GM21528 (cell line): ENCODE results near the gene MUSK.
"Not testable (repeated sequence)": the region's sequence is repeated elsewhere in the genome, so short reads cannot be mapped to it uniquely, and the experiment has no call there.

Experiments
- ATAC-seq: cut with Tn5 transposase; IDR thresholded peaks from one replicate; pipeline ENCODE4 v1.9.1; 2021; ENCODE audit warnings: mild to moderate bottlenecking, moderate library complexity; ENCODE audit not compliant: unreplicated experiment, low FRiP score

The MUSK gene

GRCh38 chr9:110753731-110754231 lies 85.2 kb downstream of the MUSK start:
- no peak for ATAC-seq

GRCh38 chr9:110755179-110755578 lies 86.6 kb downstream of the MUSK start:
- ATAC-seq = no peak

DNA sequence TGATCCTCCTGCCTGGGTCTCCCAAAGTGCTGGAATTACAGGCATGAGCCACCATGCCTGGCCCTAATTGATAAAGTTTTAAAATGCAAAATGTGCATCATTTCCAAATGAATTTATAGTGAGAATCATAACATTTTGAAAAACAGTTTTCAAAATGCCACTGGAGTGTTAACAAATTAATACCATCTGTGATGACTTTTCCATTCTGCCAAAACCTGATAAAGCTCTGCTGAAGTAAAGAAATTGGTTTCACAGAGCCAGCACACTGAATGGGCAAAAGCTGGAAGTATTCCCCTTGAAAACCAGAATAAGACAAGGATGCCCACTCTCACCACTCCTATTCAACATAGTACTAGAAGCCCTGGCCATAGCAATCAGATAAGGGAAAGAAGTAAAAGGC lies 89.6 kb downstream of the MUSK start:
- no peak for ATAC-seq

DNA sequence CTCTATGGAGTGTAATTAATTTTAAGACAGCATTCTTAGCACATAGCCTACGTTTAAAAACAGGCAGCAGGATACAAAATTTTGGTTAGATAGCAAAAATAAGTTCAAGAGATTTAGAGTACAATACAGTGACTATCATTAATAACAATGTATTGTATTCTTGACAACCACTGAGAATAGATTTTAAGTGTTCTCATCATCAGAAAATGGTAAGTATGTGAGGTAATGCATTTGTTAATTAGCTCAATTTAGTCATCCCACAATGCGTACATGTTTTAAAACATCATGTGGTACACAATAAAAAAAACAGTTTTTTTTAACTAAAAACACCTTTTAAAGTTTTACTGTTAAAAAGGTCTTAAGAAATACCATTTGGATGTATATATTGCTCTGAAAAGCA lies 94.2 kb downstream of the MUSK start:
- ATAC-seq = no peak

DNA sequence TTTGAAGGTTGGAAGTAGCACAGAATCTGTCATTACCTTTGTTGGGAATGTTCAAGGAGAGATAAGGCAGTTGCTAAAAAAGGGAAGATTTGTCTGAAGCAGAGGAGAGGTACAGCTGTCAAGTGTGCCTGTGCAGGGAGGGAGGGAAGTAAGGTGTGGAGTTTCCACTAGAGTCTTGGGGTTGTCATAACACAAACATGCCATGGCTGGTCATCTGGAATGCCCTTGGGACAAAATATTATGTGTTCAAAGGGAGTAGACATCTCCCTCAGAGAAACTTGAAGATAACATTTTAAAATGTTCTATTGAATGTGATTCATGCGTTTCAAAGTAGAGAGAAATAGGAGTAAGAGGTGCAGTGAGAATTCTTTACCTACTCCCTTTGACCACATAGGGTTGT lies 95.0 kb downstream of the MUSK start:
- ATAC-seq = no peak

- ATAC-seq = no peak
These were observed 95.4 kb downstream of the MUSK start for GRCh38 chr9:110764006-110764405.

DNA sequence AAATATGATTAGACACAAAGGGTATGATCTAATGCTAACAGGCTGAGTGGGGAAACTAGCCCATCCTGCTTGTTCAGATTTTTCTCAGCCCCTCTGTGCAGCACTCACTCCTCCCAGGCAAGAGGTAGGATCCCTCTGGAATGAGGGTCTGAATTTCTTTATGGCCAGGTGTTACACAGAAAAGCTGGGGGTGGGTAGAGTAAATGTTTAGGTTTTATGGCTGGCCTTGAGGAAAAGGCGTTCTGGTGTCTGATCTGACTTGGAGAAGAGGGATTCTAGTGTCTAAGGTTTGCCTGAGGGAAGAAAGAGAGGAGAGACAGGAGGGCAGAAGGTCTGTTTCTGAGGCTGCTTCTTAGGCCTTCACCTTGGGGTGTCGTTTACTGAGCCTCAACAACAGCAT lies 97.3 kb downstream of the MUSK start:
- ATAC-seq = no peak

- ATAC-seq = no peak
These were observed 99.0 kb downstream of the MUSK start for GRCh38 chr9:110767559-110768063.

DNA sequence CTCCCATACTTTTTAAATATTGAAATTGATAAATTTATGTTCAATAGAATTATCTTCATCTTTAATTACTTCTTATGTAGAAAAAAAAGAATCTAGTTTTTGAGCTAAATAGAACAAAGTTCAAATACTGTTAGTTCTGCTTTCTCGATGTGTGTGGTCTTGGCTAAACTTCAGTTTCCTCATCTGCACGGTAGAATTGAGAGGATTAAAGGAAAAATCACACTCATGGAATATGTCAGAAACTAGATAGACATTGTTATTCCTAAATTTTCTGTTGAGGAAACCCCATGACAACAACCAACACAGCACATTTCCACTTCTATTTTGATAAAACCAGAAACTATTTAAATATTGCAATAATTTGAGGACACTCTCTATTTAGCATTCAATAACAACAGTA lies 100.3 kb downstream of the MUSK start:
- ATAC-seq = no peak

DNA sequence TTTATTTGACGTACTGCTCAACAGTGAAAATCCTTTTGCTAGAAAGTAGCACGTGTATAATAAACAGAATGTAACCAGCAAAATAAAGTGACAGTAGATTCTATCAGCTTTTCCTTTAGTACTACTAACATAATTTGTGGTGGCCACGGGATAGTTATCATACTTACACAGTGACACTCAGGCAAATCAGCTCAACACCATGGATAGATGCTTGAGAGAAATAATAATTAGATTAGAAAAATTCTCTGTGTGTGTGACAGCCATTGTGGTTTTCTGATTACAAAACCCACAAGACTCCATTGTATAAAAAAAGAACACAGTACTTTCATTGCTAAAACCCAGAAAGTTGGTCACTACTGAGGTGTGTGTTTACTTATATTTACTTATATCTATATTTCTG lies 101.1 kb downstream of the MUSK start:
- no peak for ATAC-seq

DNA sequence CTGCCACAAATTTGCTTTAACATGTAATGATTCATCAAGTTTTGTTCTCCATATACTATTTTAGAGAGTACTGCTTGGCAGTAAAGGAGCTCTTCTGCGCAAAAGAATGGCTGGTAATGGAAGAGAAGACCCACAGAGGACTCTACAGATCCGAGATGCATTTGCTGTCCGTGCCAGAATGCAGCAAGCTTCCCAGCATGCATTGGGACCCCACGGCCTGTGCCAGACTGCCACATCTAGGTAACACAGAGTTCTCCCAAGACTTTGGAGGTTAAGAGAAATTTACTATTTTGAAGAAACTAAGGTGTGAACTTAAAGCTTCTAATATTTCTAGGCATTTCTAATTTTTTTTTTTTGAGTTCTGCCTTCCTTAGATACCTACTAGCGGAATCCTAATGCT lies 107.1 kb downstream of the MUSK start:
- ATAC-seq = no peak

DNA sequence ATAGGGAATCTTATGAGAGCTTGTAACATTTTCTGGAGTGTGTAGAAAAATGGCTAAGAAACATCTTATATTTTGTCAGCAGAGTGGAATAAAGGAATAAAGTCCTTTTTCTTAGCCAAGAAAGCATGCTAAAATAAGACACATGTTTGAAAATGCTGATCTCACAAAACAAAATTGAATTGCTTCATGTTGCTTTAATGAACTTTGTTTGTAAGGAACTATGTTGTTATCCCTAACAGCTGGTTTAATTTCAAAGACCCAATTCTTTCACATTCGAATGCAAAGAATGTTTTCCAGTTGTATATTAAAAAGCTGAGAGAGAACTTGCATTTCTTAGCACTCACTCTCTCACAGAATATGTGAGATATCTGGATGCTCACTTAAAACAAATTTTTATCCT lies 107.6 kb downstream of the MUSK start:
- ATAC-seq = no peak

DNA sequence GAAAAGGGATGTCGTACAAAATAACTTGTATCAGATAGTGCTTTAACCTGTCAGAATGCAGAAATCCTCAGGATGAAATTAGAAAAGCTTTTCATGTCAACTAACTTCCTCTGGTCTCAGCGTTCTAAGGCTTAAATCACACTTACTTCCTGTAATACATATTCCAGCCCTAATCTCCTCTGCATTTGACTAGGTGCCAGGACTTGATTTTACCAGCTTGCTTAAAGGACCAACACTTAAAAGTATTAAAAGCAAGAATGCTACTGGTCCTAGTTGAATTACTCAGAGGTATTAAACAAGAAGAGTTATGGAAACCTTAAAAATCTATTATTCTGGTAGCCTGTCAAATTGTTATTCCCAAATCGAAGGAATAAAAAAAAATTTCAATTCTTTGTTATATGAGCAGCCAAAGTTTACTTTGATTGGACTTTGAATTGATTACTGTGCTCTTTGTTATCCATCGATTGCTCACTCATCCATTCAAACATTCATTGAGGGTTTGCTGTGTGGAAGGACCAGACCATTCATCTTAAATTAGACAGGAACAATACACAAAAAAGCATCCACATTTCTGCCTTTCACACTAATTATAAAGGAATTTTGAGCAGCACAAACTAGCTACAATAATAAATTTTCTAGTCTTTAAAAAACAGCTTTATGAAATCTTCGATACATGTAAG lies 108.7 kb downstream of the MUSK start:
- no peak for ATAC-seq

DNA sequence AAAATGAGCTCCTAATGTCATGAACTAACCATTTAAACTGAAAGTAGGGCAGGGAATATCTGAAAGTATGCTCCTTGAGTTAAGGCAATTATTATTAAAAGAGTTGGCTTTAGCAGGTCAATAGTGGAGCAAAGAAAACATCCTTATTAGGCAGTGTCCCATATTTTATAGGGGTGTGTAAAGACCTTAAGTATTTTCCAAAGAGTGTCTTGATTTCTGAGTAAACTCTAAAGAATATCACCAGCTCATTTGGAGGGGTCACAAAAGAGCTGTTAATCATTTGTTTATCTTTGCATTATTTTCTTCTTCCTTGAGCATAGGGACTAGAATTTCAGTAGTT lies 109.3 kb downstream of the MUSK start:
- ATAC-seq = no peak

DNA sequence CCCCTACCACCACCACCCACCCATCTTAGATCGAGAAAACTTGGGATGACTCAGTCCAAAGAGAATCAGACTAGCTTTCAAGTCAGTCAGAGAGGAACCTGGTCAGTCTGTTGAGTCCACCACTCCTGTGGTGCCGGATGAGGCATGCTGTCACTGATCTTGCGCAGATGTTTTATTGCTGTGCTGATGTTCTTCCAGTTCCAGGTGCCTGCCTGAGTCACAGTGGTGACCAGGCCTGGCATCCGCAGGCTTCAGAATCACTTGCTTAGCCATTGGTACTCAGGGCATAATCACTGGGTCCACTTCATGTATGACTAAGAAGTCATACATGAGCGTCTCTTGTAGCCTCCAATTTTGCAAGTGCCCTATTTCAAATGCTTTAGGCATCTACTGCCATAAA lies 114.1 kb downstream of the MUSK start:
- ATAC-seq = no peak

- ATAC-seq = no peak
These were observed 115.7 kb downstream of the MUSK start for GRCh38 chr9:110784309-110784708.

DNA sequence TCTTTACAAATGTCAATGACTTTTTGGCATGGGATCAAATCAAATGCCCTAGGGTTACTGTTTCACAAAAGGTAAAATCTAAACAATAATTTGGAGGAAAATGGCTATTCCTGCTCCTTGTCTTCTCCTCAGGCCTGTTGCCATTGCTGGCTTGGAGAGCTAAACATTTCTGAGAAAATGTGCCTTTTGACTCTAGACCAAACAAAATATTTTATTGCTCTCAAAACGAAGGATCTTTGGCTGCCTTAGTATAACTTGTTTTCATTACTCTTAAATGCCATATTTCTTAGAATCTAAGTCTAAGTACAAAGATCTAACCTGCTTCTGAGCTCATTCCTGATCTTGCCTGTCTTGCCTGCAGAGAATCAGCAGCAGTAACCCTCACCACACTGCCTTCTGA lies 116.6 kb downstream of the MUSK start:
- no peak for ATAC-seq

DNA sequence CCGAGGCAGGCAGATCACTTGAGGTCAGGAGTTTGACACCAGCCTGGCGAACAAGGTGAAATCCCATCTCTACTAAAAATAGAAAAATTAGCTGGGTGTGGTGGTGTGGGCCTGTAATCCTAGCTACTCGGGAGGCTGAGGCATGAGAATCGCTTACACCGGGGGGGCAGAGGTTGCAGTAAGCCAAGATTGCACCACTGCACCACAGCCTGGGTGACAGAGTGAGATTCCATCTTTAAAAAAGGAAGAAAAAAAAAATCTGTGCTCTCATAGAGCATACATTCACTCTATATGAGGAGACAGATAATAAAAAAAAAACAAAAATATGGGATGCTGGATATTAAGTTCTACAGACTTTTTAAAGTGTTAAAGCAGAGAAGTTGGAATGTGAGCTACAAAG lies 119.8 kb downstream of the MUSK start:
- not testable (repeated sequence) for ATAC-seq

- ATAC-seq = no peak
These were observed 120.3 kb downstream of the MUSK start for GRCh38 chr9:110788871-110789270.

DNA sequence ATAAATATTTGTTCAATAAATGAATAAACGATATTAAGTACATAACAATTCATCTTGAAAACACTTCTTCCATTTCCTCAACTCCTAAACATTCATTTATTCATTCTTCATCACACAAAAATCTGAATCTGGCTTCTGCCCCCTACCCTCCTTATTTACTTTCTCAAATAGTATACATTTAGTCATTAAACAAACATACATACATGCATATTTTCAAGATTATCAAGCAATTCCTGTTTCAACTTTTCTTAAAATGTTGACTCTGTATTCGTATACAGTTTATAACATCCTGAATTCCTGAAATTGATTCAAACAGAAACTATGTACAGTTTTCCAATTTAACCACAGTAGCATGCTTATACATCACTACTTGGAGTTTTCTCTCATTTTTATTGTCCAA lies 129.0 kb downstream of the MUSK start:
- ATAC-seq = no peak

- ATAC-seq = no peak
These were observed 130.8 kb downstream of the MUSK start for GRCh38 chr9:110799396-110799795.

GRCh38 chr9:110801426-110801825 lies 132.8 kb downstream of the MUSK start:
- no peak for ATAC-seq
